CD4-positive, alpha-beta T cell treated with Interferon alpha-2 for 1 hour (primary cell): ENCODE results near the gene C19orf38.

ENCODE experiments used
- DNase-seq, 2 donors: peaks; one replicate each; pipeline ENCODE4 v3.0.0-alpha.2; 2020 to 2022

The C19orf38 gene

DNA sequence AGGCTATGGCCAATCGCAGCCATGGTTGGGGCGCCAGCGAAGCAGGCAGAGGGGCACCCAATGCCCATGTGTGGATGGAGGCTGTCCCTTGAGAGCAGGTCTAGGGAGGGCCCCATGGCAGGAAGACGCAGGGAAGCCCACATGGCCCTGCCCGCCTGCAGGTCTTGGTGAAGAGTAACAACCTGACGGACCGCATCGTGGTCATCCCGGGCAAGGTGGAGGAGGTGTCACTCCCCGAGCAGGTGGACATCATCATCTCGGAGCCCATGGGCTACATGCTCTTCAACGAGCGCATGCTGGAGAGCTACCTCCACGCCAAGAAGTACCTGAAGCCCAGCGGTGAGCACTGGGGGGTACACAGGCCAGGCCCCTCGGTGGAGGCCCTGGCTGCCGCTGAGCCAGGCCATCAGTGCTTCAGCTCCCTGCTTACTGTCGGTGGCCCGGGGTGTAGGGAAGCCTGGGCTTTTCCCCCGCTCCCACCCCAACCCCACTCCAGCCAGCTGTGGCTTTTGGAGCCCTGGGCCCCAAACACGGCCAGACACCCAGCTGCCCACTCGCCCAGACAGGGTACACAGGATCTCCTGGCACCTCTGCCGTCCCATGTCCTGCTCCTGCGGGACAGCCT is 65.6 kb downstream of the C19orf38 start:
- no peak for DNase-seq

- DNase-seq, result no peak
Observed at GRCh38 chr19:10915130-10916091, 67.2 kb downstream of the C19orf38 start.

DNA sequence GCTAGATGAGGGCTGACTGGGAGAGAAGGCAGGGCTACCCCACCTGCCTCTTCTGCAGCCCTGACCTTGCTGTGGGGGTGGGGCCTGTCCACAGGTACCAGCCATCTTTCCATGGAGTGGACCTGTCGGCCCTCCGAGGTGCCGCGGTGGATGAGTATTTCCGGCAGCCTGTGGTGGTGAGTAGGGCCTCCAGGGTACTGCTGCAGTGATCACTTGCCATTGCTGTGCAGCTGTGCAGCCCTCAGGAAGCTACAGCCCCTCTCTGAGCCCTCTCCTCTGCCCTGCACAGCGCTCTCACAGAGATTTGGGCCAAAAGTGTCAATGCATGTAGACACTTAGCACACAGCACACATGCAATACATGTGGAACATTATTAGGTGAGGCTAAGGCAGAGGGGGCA is 68.4 kb downstream of the C19orf38 start:
- DNase-seq, result no peak

DNA sequence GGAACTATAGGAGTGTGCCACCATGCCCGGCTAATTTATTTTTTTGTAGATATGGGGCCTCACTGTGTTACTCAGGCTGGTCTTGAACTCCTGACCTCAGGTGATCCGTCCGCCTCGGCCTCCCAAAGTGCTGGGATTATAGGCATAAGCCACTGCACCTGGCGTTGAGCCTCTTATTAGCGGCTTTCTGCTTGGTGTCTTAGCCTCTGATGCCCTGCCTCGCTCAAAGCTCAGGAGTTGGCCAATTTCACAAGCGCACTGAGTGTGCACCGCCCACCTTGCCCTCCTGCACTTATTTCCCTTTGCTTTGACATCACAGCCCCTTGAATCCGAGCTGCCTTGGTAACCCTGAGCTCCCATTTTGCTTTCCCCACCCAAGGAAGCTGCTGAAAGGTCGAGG is 70.1 kb downstream of the C19orf38 start:
- DNase-seq, result no peak
